Ovary (tissue), 3 donors: ENCODE measurements around the gene EYS.

ENCODE experiments used
- EP300 ChIP-seq: sonication (generic); formaldehyde crosslinking; IDR thresholded peaks from one replicate; pipeline ENCODE4 v1.6.1; 2017; ENCODE audit warnings: antibody characterized with exemption
- POLR2A ChIP-seq: fragments of 450-650 bp; IDR thresholded peaks from one replicate; pipeline ENCODE4 v1.6.1; 2017; ENCODE audit warnings: antibody characterized with exemption, mild to moderate bottlenecking, moderate library complexity
- TF ChIP-seq, protein P1 (sequence below), 3 donors: fragments of 450-650 bp in 2 of 3; fragments of 200-600 bp in 1 of 3; IDR thresholded peaks; one replicate each; pipeline versions ENCODE4 v1.5.1 to v1.8.0; 2016 to 2022; ENCODE audit warnings: antibody characterized with exemption in 3 of 3, mild to moderate bottlenecking in 1 of 3
- donor health status: DM: no; HTN: no; CAD: no.

DNA sequence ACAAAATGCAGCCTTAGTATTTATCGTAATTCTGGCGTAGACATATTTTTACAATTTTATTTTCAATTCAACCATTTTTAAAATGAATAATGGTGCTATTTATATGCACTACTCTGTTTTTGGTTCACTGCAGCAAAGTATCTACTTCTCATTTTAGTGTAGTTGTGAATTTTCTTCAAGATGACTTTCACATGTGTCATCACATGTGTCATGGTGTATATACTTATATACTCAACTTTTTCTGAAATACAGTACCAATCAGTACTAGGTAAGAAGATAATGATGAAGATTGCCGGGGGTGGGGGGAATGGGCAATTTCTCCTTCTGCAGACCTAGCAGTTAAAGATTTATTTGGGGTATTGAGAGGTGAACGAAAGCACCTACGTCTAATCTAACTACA is 1436.9 kb downstream of the EYS start:
- TF ChIP-seq, protein P1, sequence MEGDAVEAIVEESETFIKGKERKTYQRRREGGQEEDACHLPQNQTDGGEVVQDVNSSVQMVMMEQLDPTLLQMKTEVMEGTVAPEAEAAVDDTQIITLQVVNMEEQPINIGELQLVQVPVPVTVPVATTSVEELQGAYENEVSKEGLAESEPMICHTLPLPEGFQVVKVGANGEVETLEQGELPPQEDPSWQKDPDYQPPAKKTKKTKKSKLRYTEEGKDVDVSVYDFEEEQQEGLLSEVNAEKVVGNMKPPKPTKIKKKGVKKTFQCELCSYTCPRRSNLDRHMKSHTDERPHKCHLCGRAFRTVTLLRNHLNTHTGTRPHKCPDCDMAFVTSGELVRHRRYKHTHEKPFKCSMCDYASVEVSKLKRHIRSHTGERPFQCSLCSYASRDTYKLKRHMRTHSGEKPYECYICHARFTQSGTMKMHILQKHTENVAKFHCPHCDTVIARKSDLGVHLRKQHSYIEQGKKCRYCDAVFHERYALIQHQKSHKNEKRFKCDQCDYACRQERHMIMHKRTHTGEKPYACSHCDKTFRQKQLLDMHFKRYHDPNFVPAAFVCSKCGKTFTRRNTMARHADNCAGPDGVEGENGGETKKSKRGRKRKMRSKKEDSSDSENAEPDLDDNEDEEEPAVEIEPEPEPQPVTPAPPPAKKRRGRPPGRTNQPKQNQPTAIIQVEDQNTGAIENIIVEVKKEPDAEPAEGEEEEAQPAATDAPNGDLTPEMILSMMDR (IDR thresholded peaks at IDR 0.05): no peak
- no peak for TF ChIP-seq EP300
- TF ChIP-seq POLR2A: no peak
